ENCODE measurements around the gene MEIS2. TPM values are rescaled to one million over a fixed set of nuclear protein-coding genes. Genes with fewer than 3 reads are reported as not detected.
A peak's percentile ranks its signal among the peaks of the same experiment; 100 is the strongest.

Gene MEIS2
- total and polyA plus RNA-seq, 8 donors, result 14.1 to 44.5 (median 36.3) TPM

GRCh38 chr15:36887214-36887961, 213.0 kb downstream of the MEIS2 start:
- Histone ChIP-seq H3K4me3 (peak overlapping the region in 1 of 2 donors; percentile 17), H3K9me3 (no peaks in the 10 kb centered on the region), H3K27ac (no peak overlapping the region), H3K27me3 (peaks cover 60 to 74% of the 10 kb centered on the region in 2 donors), H3K4me1 (peaks cover 9 to 11% of the 10 kb centered on the region in 2 donors), H3K36me3 (peaks cover 0 to 5% of the 10 kb centered on the region in 2 donors)
- DNase-seq, result peak in 1 of 4 donors; percentile 77
- no peak for ATAC-seq
- intact Hi-C loops (cut with DNase I), result no loop called here
- TF ChIP-seq CTCF (IDR thresholded peaks at IDR 0.05), result no peak

DNA sequence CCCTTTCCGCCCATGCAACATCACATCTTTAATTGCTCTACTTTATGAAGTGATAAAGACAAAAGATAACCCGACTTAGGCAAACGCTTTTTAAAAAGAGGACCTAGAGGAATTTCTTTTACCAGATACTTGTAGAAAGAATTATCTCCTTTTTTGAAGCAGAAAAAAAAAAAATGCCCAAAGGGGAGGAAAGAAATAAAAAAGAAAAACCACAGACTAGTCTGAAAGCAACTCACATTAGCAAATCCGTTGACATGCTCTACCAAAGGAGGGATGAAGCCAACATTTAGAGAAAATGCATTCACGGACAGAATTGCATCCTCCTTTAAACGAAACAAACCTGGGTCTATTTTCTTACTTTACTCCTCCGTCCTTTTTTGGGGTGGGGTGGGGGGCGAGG, 213.6 kb downstream of the MEIS2 start:
- Histone ChIP-seq H3K4me1 (peaks cover 9 to 11% of the 10 kb centered on the region in 2 donors), H3K27me3 (peaks cover 66 to 81% of the 10 kb centered on the region in 2 donors), H3K27ac (no peak overlapping the region), H3K9me3 (no peaks in the 10 kb centered on the region), H3K4me3 (no peak overlapping the region), H3K36me3 (no peaks in the 10 kb centered on the region)
- no peak for TF ChIP-seq CTCF (IDR thresholded peaks at IDR 0.05)
- DNase-seq (no peak), ATAC-seq (no peak)
- intact Hi-C loops (cut with DNase I), result no loop called here

DNA sequence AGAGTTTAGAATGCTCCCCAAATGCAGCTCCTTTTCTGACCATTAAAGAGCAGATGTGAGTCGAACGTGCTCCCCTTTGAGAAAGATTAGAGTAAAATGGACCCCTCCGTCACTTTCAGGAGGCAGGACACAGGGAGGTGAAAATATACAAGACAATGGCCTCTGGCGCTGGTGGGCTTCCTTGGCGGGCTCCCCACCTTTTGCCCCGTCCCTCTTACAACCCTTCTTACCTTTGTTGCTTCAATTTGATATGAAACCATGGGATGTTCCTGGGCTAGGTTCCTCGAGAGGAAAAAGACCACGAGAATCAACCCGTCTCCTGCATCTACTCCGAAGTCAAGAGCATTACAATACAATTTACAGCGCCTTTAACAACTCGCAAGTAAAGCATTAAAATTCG, 214.2 kb downstream of the MEIS2 start:
- intact Hi-C loops (cut with DNase I), result no loop called here
- no peaks in the 10 kb centered on the region for H3K9me3 ChIP-seq
- H3K36me3 ChIP-seq, result no peaks in the 10 kb centered on the region
- H3K27ac ChIP-seq, result no peak overlapping the region
- no peak for TF ChIP-seq CTCF (IDR thresholded peaks at IDR 0.05)
- no peak for ATAC-seq
- peaks cover 9 to 11% of the 10 kb centered on the region in 2 donors for H3K4me1 ChIP-seq
- peaks cover 72 to 86% of the 10 kb centered on the region in 2 donors for H3K27me3 ChIP-seq
- H3K4me3 ChIP-seq, result no peak overlapping the region
- no peak for DNase-seq

- ATAC-seq, result no peak
- peaks cover 76 to 90% of the 10 kb centered on the region in 2 donors for H3K27me3 ChIP-seq
- DNase-seq, result no peak
- H3K27ac ChIP-seq, result no peak overlapping the region
- H3K36me3 ChIP-seq, result no peaks in the 10 kb centered on the region
- intact Hi-C loops (cut with DNase I), result no loop called here
- no peaks in the 10 kb centered on the region for H3K9me3 ChIP-seq
- no peak overlapping the region for H3K4me3 ChIP-seq
- H3K4me1 ChIP-seq, result peaks cover 9 to 11% of the 10 kb centered on the region in 2 donors
- TF ChIP-seq CTCF (IDR thresholded peaks at IDR 0.05), result no peak
These were observed 214.6 kb downstream of the MEIS2 start for GRCh38 chr15:36885771-36886170.

GRCh38 chr15:36884936-36885635, 215.3 kb downstream of the MEIS2 start:
- DNase-seq (no peak), ATAC-seq (no peak)
- no peaks in the 10 kb centered on the region for H3K9me3 ChIP-seq
- TF ChIP-seq CTCF (IDR thresholded peaks at IDR 0.05), result no peak
- peaks cover 83 to 97% of the 10 kb centered on the region in 2 donors for H3K27me3 ChIP-seq
- no peak overlapping the region for H3K27ac ChIP-seq
- H3K4me3 ChIP-seq, result no peak overlapping the region
- peaks cover 9 to 11% of the 10 kb centered on the region in 2 donors for H3K4me1 ChIP-seq
- no peaks in the 10 kb centered on the region for H3K36me3 ChIP-seq
- intact Hi-C loops (cut with DNase I), result loop anchor here in 1 of 2 donors (5.0 kb wide), 1 partner anchor 242 kb away; no protein-coding TSS in a partner anchor
